ENCODE data around the gene EREG.

GRCh38 chr4:74339501-74339900, 25.4 kb upstream of the EREG start:
- TF ChIP-seq CHD2 (IDR thresholded peaks at IDR 0.05; ENCODE audit: borderline replicate concordance, low read depth, low read length) (no peak), CTCF (IDR thresholded peaks at IDR 0.05 in 2 of 3, conservative IDR thresholded peaks at IDR 0.05 in 1 of 3; ENCODE audit: control insufficient read depth in 2 of 3, extremely low read depth in 1 of 3, insufficient read depth in 1 of 3, low read depth in 3 of 3, low read length in 3 of 3) (no peak), YY1 (IDR thresholded peaks at IDR 0.05; ENCODE audit: low read depth, low read length) (no peak), POLR2A (IDR thresholded peaks at IDR 0.05; ENCODE audit: low read depth, low read length) (no peak), BCL11A (IDR thresholded peaks at IDR 0.05; ENCODE audit: low read depth, low read length) (no peak), HDAC6 (IDR thresholded peaks at IDR 0.05; ENCODE audit: unreplicated experiment) (no peak), ZNF207 (IDR thresholded peaks at IDR 0.05; ENCODE audit: borderline replicate concordance) (no peak), PBX3 (IDR thresholded peaks at IDR 0.05; ENCODE audit: insufficient replicate concordance, low read depth, low read length) (no peak), MXI1 (IDR thresholded peaks at IDR 0.05; ENCODE audit: low read depth, low read length) (no peak), SUZ12 (IDR thresholded peaks at IDR 0.05; ENCODE audit: unreplicated experiment) (no peak), BCL3 (IDR thresholded peaks at IDR 0.05; ENCODE audit: borderline replicate concordance, insufficient read depth, low read depth, low read length, poor library complexity, severe bottlenecking) (no peak)

Data from GM12878 (cell line).